ENCODE measurements around the gene APBA1. TPM values are rescaled to one million over a fixed set of nuclear protein-coding genes. Genes with fewer than 3 reads are reported as not detected.

APBA1 gene
- total and polyA plus RNA-seq, 2 of the 8 experiments (the other 6 are each of a cell fraction or from before 2014, with no cell fraction given): 0.36 to 0.60 TPM

GRCh38 chr9:69496846-69497450, 175.2 kb downstream of the APBA1 start:
- Histone ChIP-seq H3K79me2 (ENCODE audit: control insufficient read depth in 1 of 2, insufficient read depth in 2 of 2, low read length in 2 of 2) (no peaks in the 10 kb centered on the region), H2BK20ac (ENCODE audit: low read length) (no peak overlapping the region), H4K91ac (replicated peaks; ENCODE audit: insufficient read length, low read length) (no peak overlapping the region), H3K23ac (ENCODE audit: insufficient read length) (no peak overlapping the region), H3K14ac (ENCODE audit: insufficient read length) (no peak overlapping the region), H4K8ac (ENCODE audit: extremely low read depth, insufficient read depth, low read length) (no peak overlapping the region), H3K4me2 (ENCODE audit: insufficient read depth in 1 of 2, low read depth in 2 of 2, low read length in 2 of 2) (no peak overlapping the region), H3K23me2 (ENCODE audit: low read depth, low read length) (no peaks in the 10 kb centered on the region), H2AFZ (ENCODE audit: low read length) (no peak overlapping the region), H3K27me3 (replicated peaks in 1 of 4; ENCODE audit: control insufficient read depth in 3 of 4, extremely low read depth in 1 of 4, insufficient read depth in 3 of 4, low read length in 3 of 4) (no peaks in the 10 kb centered on the region), H2BK120ac (replicated peaks; ENCODE audit: low read depth, low read length) (no peak overlapping the region), H3K56ac (replicated peaks; ENCODE audit: insufficient read length, low read depth, low read length) (no peak overlapping the region), H2BK5ac (ENCODE audit: low read depth, low read length) (no peak overlapping the region), H3K4ac (replicated peaks; ENCODE audit: insufficient read length, low read depth, low read length) (no peak overlapping the region), H2BK15ac (ENCODE audit: low read length) (no peak overlapping the region), H3K79me1 (ENCODE audit: low read depth, low read length) (no peaks in the 10 kb centered on the region), H2BK12ac (ENCODE audit: low read depth, low read length) (no peak overlapping the region), H3K27ac (ENCODE audit: low read depth, low read length) (no peak overlapping the region), H3K36me3 (ENCODE audit: control insufficient read depth in 2 of 4, insufficient read depth in 4 of 4, low read length in 3 of 4) (no peaks in the 10 kb centered on the region), H3K18ac (ENCODE audit: extremely low read depth, low read length) (no peak overlapping the region), H3K9ac (replicated peaks in 1 of 4; ENCODE audit: extremely low read depth in 1 of 4, low read depth in 3 of 4, low read length in 3 of 4) (no peak overlapping the region), H4K20me1 (replicated peaks in 1 of 2; ENCODE audit: control insufficient read depth in 1 of 2, insufficient read depth in 2 of 2, low read length in 2 of 2) (no peaks in the 10 kb centered on the region), H3K9me3 (ENCODE audit: insufficient read depth in 2 of 2, low read depth in 1 of 2, low read length in 1 of 2) (no peaks in the 10 kb centered on the region), H3K4me1 (replicated peaks in 1 of 4; ENCODE audit: control insufficient read depth in 3 of 4, insufficient read depth in 4 of 4, low read length in 3 of 4) (peaks cover 0 to 7% (median 3%) of the 10 kb centered on the region in 4 experiments; a peak in 3 of 7 replicates), H2AK5ac (ENCODE audit: low read depth, low read length) (no peak overlapping the region; the same call in 1 of the 2 replicates), H3K4me3 (ENCODE audit: extremely low read depth in 1 of 4, insufficient read depth in 2 of 4, low read depth in 3 of 4, low read length in 4 of 4) (no peak overlapping the region), H4K5ac (ENCODE audit: insufficient read length, low read depth, low read length) (no peak overlapping the region)
- 86% methylated on average over 4 of the region's 4 CpGs; no CpG with 5 or more reads in 1 of the 2 experiments for WGBS, 2 experiments (ENCODE audit: extremely low coverage in 1 of 2, insufficient coverage in 1 of 2, insufficient read length in 1 of 2, insufficient replicate concordance in 2 of 2, low coverage in 1 of 2, low lambda C conversion rate in 2 of 2, missing lambda C conversion rate in 1 of 2)
- DNase-seq (ENCODE audit: low read depth in 1 of 2, low spot score in 2 of 2) (no peak), FAIRE-seq (no peak)
- ChIA-PET CTCF (ENCODE audit: partially characterized antibody) (interaction anchor here (0.7 to 1.1 kb wide), 4 partner anchors 33 to 75 kb away, joined by 3 to 5 read pairs (median 4); no protein-coding TSS in a partner anchor), POLR2A (ENCODE audit: partially characterized antibody) (no interaction called here)
- no peak for TF ChIP-seq CHD2 (IDR thresholded peaks at IDR 0.05; ENCODE audit: low read length)
- TF ChIP-seq JUN (IDR thresholded peaks at IDR 0.05; ENCODE audit: low read depth, low read length): no peak
- TF ChIP-seq NRF1 (IDR thresholded peaks at IDR 0.05; ENCODE audit: low read depth, low read length): no peak
- no peak for TF ChIP-seq RAD21 (IDR thresholded peaks at IDR 0.05 in 1 of 2, conservative IDR thresholded peaks at IDR 0.05 in 1 of 2; ENCODE audit: low read depth in 2 of 2, low read length in 2 of 2)
- TF ChIP-seq SIN3A (conservative IDR thresholded peaks at IDR 0.05 in 1 of 2, IDR thresholded peaks at IDR 0.05 in 1 of 2; ENCODE audit: low read depth in 1 of 2, low read length in 2 of 2): no peak
- TF ChIP-seq MAX (IDR thresholded peaks at IDR 0.05): no peak
- TF ChIP-seq CREB1 (IDR thresholded peaks at IDR 0.05): no peak
- TF ChIP-seq TBP (IDR thresholded peaks at IDR 0.05; ENCODE audit: low read depth, low read length): no peak
- TF ChIP-seq ATF3 (IDR thresholded peaks at IDR 0.05; ENCODE audit: insufficient read depth, low read depth, low read length): no peak
- TF ChIP-seq E2F6 (IDR thresholded peaks at IDR 0.05): no peak
- no peak for TF ChIP-seq CEBPB (IDR thresholded peaks at IDR 0.05; ENCODE audit: low read depth, low read length)
- no peak for TF ChIP-seq SIRT6 (IDR thresholded peaks at IDR 0.05; ENCODE audit: low read length)

All from H1 (cell line).